Measurements from ENCODE around the gene RUNX1. TPM values are rescaled to one million over a fixed set of nuclear protein-coding genes. Genes with fewer than 3 reads are reported as not detected.

RUNX1 gene
- total and polyA plus RNA-seq, 4 donors, result 23.3 to 100 (median 33.4) TPM

DNA sequence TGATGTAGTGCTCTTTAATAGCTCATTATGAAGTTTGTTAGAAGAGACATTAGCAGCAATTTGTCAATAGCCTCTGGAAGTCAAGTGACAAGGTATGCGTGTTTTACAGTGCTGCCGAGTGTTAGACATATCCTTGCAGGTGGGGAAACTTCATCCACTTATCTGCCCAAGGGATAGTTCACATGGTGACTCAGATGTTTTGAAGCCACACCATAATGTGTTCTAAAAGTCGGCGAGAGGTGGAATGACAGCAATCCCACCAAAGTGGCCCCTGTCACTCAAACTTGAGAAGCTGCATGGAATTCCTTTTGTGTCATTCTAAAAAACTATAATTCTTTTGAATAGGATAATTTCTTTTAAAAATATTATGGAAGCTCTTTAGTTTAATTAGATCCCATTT lies 98.1 kb downstream of the RUNX1 start:
- TF ChIP-seq, protein P1, sequence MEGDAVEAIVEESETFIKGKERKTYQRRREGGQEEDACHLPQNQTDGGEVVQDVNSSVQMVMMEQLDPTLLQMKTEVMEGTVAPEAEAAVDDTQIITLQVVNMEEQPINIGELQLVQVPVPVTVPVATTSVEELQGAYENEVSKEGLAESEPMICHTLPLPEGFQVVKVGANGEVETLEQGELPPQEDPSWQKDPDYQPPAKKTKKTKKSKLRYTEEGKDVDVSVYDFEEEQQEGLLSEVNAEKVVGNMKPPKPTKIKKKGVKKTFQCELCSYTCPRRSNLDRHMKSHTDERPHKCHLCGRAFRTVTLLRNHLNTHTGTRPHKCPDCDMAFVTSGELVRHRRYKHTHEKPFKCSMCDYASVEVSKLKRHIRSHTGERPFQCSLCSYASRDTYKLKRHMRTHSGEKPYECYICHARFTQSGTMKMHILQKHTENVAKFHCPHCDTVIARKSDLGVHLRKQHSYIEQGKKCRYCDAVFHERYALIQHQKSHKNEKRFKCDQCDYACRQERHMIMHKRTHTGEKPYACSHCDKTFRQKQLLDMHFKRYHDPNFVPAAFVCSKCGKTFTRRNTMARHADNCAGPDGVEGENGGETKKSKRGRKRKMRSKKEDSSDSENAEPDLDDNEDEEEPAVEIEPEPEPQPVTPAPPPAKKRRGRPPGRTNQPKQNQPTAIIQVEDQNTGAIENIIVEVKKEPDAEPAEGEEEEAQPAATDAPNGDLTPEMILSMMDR (IDR thresholded peaks at IDR 0.05; ENCODE audit: control extremely low read depth, extremely low read depth), result no peak
- H3K9me3 ChIP-seq (ENCODE audit: control insufficient read depth in 4 of 4, insufficient read depth in 3 of 4, low read length in 3 of 4), result peaks cover 0 to 3% (median 0%) of the 10 kb centered on the region in 4 donors
- WGBS, 2 donors, result 78 to 83% methylated on average over 4 of the region's 4 CpGs
- H3K4me3 ChIP-seq, result no peak overlapping the region
- no peak overlapping the region for H3K9ac ChIP-seq (ENCODE audit: insufficient read depth in 1 of 2, low read length in 2 of 2)
- no peak overlapping the region for H3K27ac ChIP-seq (ENCODE audit: low read depth in 1 of 2, low read length in 1 of 2)
- DNase-seq (no peak), ATAC-seq (ENCODE audit: insufficient read depth, low FRiP score) (no peak)
- no peaks in the 10 kb centered on the region for H3K36me3 ChIP-seq (ENCODE audit: control insufficient read depth in 4 of 4, insufficient read depth in 4 of 4, low read length in 4 of 4)
- peaks cover 0 to 6% (median 0%) of the 10 kb centered on the region in 5 donors for H3K4me1 ChIP-seq (ENCODE audit: control insufficient read depth in 5 of 5, insufficient read depth in 5 of 5, low read length in 5 of 5)
- H3K27me3 ChIP-seq (ENCODE audit: control insufficient read depth in 3 of 3, insufficient read depth in 3 of 3, low read length in 2 of 3), result no peaks in the 10 kb centered on the region

DNA sequence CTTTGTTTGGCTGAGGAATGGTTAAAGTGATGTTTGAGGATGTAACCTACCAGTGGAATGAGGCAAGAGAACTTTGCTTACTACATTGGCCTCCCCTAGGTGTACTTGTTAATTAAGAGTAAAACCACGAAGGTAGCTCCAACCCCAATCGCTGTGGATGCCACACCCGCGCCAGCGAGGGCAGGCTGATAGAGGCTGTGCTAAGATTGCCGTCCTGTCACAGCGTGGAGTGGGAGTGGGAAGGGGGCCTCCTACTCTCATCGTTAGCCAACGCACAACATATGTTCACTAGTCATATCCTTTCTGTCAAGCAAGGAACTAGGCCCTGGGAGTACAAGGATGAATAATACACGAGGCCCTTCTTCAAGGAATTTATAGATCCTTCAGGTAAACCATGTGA lies 99.6 kb downstream of the RUNX1 start:
- Histone ChIP-seq H3K9ac (ENCODE audit: insufficient read depth in 1 of 2, low read length in 2 of 2) (no peak overlapping the region), H3K27ac (ENCODE audit: low read depth in 1 of 2, low read length in 1 of 2) (no peak overlapping the region), H3K4me3 (no peak overlapping the region), H3K9me3 (ENCODE audit: control insufficient read depth in 4 of 4, insufficient read depth in 3 of 4, low read length in 3 of 4) (no peaks in the 10 kb centered on the region), H3K4me1 (ENCODE audit: control insufficient read depth in 5 of 5, insufficient read depth in 5 of 5, low read length in 5 of 5) (peaks cover 0 to 6% (median 0%) of the 10 kb centered on the region in 5 donors), H3K27me3 (ENCODE audit: control insufficient read depth in 3 of 3, insufficient read depth in 3 of 3, low read length in 2 of 3) (no peaks in the 10 kb centered on the region), H3K36me3 (ENCODE audit: control insufficient read depth in 4 of 4, insufficient read depth in 4 of 4, low read length in 4 of 4) (no peaks in the 10 kb centered on the region)
- WGBS, 2 donors, result 79 to 85% methylated on average over 10 of the region's 10 CpGs
- DNase-seq, result no peak
- ATAC-seq (ENCODE audit: insufficient read depth, low FRiP score), result no peak
- TF ChIP-seq, protein P1 (IDR thresholded peaks at IDR 0.05; ENCODE audit: control extremely low read depth, extremely low read depth), result no peak

DNA sequence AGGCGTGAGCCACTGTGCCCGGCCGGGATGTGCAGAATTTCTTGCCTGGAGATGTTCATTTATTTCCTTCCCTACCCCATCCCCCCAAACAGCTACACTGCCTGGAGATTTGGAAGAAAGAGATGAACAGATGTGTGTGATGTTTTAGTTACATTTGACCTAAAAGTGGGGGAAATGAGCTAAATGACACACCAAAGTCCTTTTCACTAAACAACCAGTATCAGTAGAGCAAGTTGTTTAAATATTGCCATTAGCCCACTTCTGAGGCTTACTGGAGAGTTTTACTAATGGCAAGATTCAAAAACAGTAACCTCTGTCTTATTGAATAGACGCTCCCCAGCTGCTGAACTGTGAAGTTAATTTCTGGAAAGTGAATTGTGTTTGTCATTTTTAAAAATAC lies 100.1 kb downstream of the RUNX1 start:
- Histone ChIP-seq H3K27me3 (ENCODE audit: control insufficient read depth in 3 of 3, insufficient read depth in 3 of 3, low read length in 2 of 3) (no peaks in the 10 kb centered on the region), H3K36me3 (ENCODE audit: control insufficient read depth in 4 of 4, insufficient read depth in 4 of 4, low read length in 4 of 4) (no peaks in the 10 kb centered on the region)
- peak in 2 of 3 donors; percentile 85 to 88 for DNase-seq

More for the DNA sequence above, 100.1 kb downstream of the RUNX1 start:
- no peak overlapping the region for H3K4me3 ChIP-seq
- no peak overlapping the region for H3K9ac ChIP-seq (ENCODE audit: insufficient read depth in 1 of 2, low read length in 2 of 2)
- TF ChIP-seq, protein P1 (IDR thresholded peaks at IDR 0.05; ENCODE audit: control extremely low read depth, extremely low read depth), result no peak
- 77 to 83% methylated on average over 4 of the region's 4 CpGs for WGBS, 2 donors
- peaks cover 0 to 6% (median 0%) of the 10 kb centered on the region in 5 donors for H3K4me1 ChIP-seq (ENCODE audit: control insufficient read depth in 5 of 5, insufficient read depth in 5 of 5, low read length in 5 of 5)
- no peak overlapping the region for H3K27ac ChIP-seq (ENCODE audit: low read depth in 1 of 2, low read length in 1 of 2)
- no peak for ATAC-seq (ENCODE audit: insufficient read depth, low FRiP score)
- no peaks in the 10 kb centered on the region for H3K9me3 ChIP-seq (ENCODE audit: control insufficient read depth in 4 of 4, insufficient read depth in 3 of 4, low read length in 3 of 4)

All from lung (tissue), 12 donors.